K562 (cell line): ENCODE results near the gene BHLHE40. TPM values are rescaled to one million over a fixed set of nuclear protein-coding genes. Genes with fewer than 3 reads are reported as not detected.

Source experiments
- MLLT1 ChIP-seq, 2 experiments: fragments of 450-650 bp; IDR thresholded peaks; 2 replicates each; pipeline ENCODE4 v1.6.1; 2016
- RBM25 ChIP-seq: fragments of 200-400 bp; formaldehyde crosslinking; IDR thresholded peaks from 2 replicates; pipeline ENCODE4 v1.6.1; 2018; ENCODE audit warnings: low read length, low read depth, moderate library complexity; ENCODE audit not compliant: severe bottlenecking
- XRCC3 ChIP-seq: fragments of 450-650 bp; IDR thresholded peaks from 2 replicates; pipeline ENCODE4 v1.6.1; 2017; ENCODE audit warnings: mild to moderate bottlenecking, moderate library complexity
- ZNF407 ChIP-seq: fragments of 450-650 bp; IDR thresholded peaks from 2 replicates; pipeline ENCODE4 v1.6.1; 2016; ENCODE audit warnings: low read depth
- ZNF431 ChIP-seq: sonication (generic); formaldehyde crosslinking; IDR thresholded peaks from 2 replicates; pipeline ENCODE4 v1.8.0; 2022; ENCODE audit warnings: mild to moderate bottlenecking, missing genetic modification reagents
- ZNF449 ChIP-seq: fragments of 250-450 bp; sonication (Bioruptor Pico); IDR thresholded peaks from 2 replicates; pipeline ENCODE4 v1.8.0; 2022; ENCODE audit warnings: moderate library complexity, mild to moderate bottlenecking, inconsistent platforms
- ZNF764 ChIP-seq: fragments of 250-450 bp; sonication (Bioruptor Pico); IDR thresholded peaks from 2 replicates; pipeline ENCODE4 v1.4.0; 2020; ENCODE audit warnings: low read depth, mild to moderate bottlenecking, moderate library complexity
- polyA plus RNA-seq, 8 experiments: library from polyadenylated mRNA; depleted of rRNA in 4 of 8; stranded (reverse) in 5 of 8; unstranded in 3 of 8; fragments of >200 nt; fragmentation: Nextera tagmentation in 2 of 8; fragmentation: Illumina TruSeq in 1 of 8; extraction: Ambion mirVana in 2 of 8; extraction: Trizol in 1 of 8; gene quantifications; 2 replicates each; pipeline versions ENCODE4 v1.2.1 to v1.2.3, GENCODE V29; 2011 to 2014; ENCODE audit warnings: inconsistent platforms in 1 of 8, missing spikeins in 1 of 8
- total RNA-seq, 7 experiments: library from RNA; depleted of rRNA in 6 of 7; stranded (reverse); fragments of >200 nt in 6 of 7; fragmentation: Illumina TruSeq in 2 of 7; extraction: Trizol in 2 of 7; gene quantifications; 2 replicates each; pipeline versions ENCODE4 v1.2.1 to v1.2.3, GENCODE V29; 2011 to 2021; ENCODE audit warnings: low replicate concordance in 1 of 7

Gene BHLHE40
- total and polyA plus RNA-seq, 9 of the 15 experiments (the other 6 are each of a cell fraction or from before 2014, with no cell fraction given) = 12.0 to 83.9 (median 31.4) TPM

- TF ChIP-seq ZNF407 (no peak), ZNF431 (CRISPR knock-in tag) (no peak), RBM25 (no peak), XRCC3 (no peak), ZNF449 (CRISPR knock-in tag) (no peak), ZNF764 (no peak), MLLT1 (IDR thresholded peaks at IDR 0.05) (no peak)
Measured at GRCh38 chr3:4956738-4957137, 22.5 kb upstream of the BHLHE40 start (continued).
